ENCODE results near the gene HDGFL3. TPM values are rescaled to one million over a fixed set of nuclear protein-coding genes. Genes with fewer than 3 reads are reported as not detected.

The HDGFL3 gene
- total and polyA plus RNA-seq, 2 experiments from 2014 or later = 68.6 to 135 TPM

DNA sequence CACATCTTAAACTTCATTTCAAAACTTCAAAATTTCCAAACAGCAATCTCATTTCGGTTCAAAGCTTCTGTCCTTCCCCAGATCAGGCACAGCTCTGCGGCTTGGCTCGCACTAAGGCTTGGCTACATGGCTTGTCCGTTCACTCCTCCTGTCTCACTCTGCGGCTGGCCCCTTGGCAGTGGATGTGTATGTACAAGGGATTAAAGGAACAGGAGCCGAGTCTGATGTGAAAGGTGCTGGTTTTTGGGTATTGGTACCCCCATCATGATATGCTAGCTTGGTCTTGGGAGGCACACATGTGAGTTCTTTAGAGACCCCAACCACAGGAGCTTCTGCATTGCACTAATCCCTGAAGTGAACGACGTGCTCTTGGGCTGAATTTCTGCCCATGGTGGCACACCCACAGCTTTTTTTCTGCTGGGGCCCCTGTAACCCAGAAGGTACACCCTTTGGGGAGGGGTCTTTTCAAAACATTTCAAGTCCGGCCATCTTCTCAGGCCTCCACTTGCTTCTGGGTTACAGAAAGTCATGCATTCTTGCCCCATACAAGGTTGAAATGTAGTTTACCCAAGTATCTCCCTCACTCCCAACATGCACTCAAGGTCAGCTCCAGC lies 87.5 kb downstream of the HDGFL3 start (continued):
- TF ChIP-seq, protein P1, sequence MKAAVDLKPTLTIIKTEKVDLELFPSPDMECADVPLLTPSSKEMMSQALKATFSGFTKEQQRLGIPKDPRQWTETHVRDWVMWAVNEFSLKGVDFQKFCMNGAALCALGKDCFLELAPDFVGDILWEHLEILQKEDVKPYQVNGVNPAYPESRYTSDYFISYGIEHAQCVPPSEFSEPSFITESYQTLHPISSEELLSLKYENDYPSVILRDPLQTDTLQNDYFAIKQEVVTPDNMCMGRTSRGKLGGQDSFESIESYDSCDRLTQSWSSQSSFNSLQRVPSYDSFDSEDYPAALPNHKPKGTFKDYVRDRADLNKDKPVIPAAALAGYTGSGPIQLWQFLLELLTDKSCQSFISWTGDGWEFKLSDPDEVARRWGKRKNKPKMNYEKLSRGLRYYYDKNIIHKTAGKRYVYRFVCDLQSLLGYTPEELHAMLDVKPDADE (IDR thresholded peaks at IDR 0.05) = no peak
- TF ChIP-seq POLR2AphosphoS5 (IDR thresholded peaks at IDR 0.05; ENCODE audit: low read depth) (no peak), JUNB (IDR thresholded peaks at IDR 0.05; ENCODE audit: unreplicated experiment) (no peak), CREB1 (CRISPR knock-in tag; IDR thresholded peaks at IDR 0.05; ENCODE audit: low read depth) (no peak)

DNA sequence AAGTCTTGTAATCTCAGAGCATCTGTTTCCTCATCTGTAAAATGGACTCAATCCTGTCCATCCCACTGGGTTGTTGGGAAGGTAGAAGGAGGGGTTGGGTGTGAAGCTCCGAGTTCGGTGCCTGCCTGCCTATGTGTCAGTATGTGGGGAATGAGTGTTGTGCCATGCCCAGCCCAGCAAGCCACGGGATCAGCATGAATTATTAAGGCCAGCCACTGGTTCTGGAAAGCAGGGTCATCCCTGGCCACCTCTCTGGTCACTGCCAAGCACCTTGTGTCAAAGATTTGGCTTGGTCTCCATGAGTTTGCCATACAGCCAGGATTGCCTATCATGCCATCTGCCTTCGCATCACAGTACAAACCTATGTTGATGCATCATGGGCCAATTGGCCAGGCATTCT lies 88.7 kb downstream of the HDGFL3 start:
- Histone ChIP-seq H3K4me2 (no peak overlapping the region), H3K27me3 (ENCODE audit: insufficient read depth) (no peaks in the 10 kb centered on the region), H3K27ac (ENCODE audit: low read depth) (no peak overlapping the region), H3K4me3 (no peak overlapping the region), H3K36me3 (ENCODE audit: insufficient read depth) (no peaks in the 10 kb centered on the region), H4K20me1 (replicated peaks; ENCODE audit: insufficient read depth) (no peaks in the 10 kb centered on the region), H3F3A (replicated peaks; ENCODE audit: low read depth) (no peaks in the 10 kb centered on the region), H2AFZ (no peak overlapping the region), H3K4me1 (ENCODE audit: insufficient read depth) (no peaks in the 10 kb centered on the region), H3K9me2 (ENCODE audit: insufficient read depth) (no peaks in the 10 kb centered on the region), H3K79me2 (replicated peaks; ENCODE audit: insufficient read depth) (no peaks in the 10 kb centered on the region)
- Mint-ChIP-seq H3K9me3 (no peaks in the 10 kb centered on the region; the same call in 2 of the 3 replicates), H3K36me3 (ENCODE audit: low read depth) (no peaks in the 10 kb centered on the region), H3K4me1 (peaks cover 3% of the 10 kb centered on the region), H3K4me3 (no peak overlapping the region), H3K27ac (no peak overlapping the region), H3K27me3 (ENCODE audit: insufficient read depth, low read depth, poor library complexity) (peaks cover 2% of the 10 kb centered on the region)
- DNase-seq (ENCODE audit: low spot score) = no peak
- ATAC-seq = no peak
- TF ChIP-seq ZNF114 (CRISPR knock-in tag; IDR thresholded peaks at IDR 0.05) (no peak), REST (IDR thresholded peaks at IDR 0.05; ENCODE audit: unreplicated experiment) (no peak), ZNF331 (CRISPR knock-in tag; IDR thresholded peaks at IDR 0.05; ENCODE audit: low read depth) (no peak), POLR2AphosphoS5 (IDR thresholded peaks at IDR 0.05; ENCODE audit: low read depth) (no peak), NANOG (IDR thresholded peaks at IDR 0.05; ENCODE audit: borderline replicate concordance) (no peak), EZH2phosphoT487 (IDR thresholded peaks at IDR 0.05; ENCODE audit: unreplicated experiment) (no peak), CTCF (conservative IDR thresholded peaks at IDR 0.05; ENCODE audit: low read depth in 2 of 2) (no peak), STAT1 (IDR thresholded peaks at IDR 0.05; ENCODE audit: unreplicated experiment) (no peak), CREB1 (CRISPR knock-in tag; IDR thresholded peaks at IDR 0.05; ENCODE audit: low read depth) (no peak)
- TF ChIP-seq, protein P1 (IDR thresholded peaks at IDR 0.05) = no peak
